GM19240 (cell line): ENCODE data around the gene CZIB.
"Not testable (repeated sequence)": the region's sequence is repeated elsewhere in the genome, so short reads cannot be mapped to it uniquely, and the experiment has no call there.

ENCODE experiments used
- DNase-seq: peaks from one replicate; pipeline ENCODE4 v3.0.0; 2011; ENCODE audit warnings: low spot score; ENCODE audit not compliant: insufficient read length

CZIB gene

GRCh38 chr1:53238197-53239155, 18.0 kb upstream of the CZIB start, which contains the start of gene MAGOH:
TSS of gene MAGOH (minus strand) at chr1:53238518. CDS start at chr1:53238448, 70 bp downstream.
- peak; percentile 89 for DNase-seq

- no peak for DNase-seq
Measured at GRCh38 chr1:53237638-53238037, 17.2 kb upstream of the CZIB start.

GRCh38 chr1:53220962-53221286, 490 bp upstream of the CZIB start:
- no peak for DNase-seq

GRCh38 chr1:53219711-53220110, 723 bp downstream of the CZIB start:
- no peak for DNase-seq

GRCh38 chr1:53218201-53218600, 2.2 kb downstream of the CZIB start:
- DNase-seq = no peak

GRCh38 chr1:53214376-53214940, 6.0 kb downstream of the CZIB start:
- no peak for DNase-seq

- DNase-seq = no peak
Measured at GRCh38 chr1:53210954-53211353, 9.5 kb downstream of the CZIB start.

GRCh38 chr1:53210352-53210751, 10.1 kb downstream of the CZIB start:
- DNase-seq = no peak

- DNase-seq = no peak
Measured at GRCh38 chr1:53207726-53208125, 12.7 kb downstream of the CZIB start.

GRCh38 chr1:53206735-53207379, 13.6 kb downstream of the CZIB start:
- DNase-seq = no peak

GRCh38 chr1:53206083-53206685, 14.2 kb downstream of the CZIB start:
- DNase-seq = not testable (repeated sequence)

GRCh38 chr1:53205496-53205895, 14.9 kb downstream of the CZIB start:
- DNase-seq = not testable (repeated sequence)

GRCh38 chr1:53203466-53203865, 17.0 kb downstream of the CZIB start:
- DNase-seq = no peak

GRCh38 chr1:53198241-53198651, 22.2 kb downstream of the CZIB start:
- DNase-seq = no peak

GRCh38 chr1:53197291-53198200, 22.9 kb downstream of the CZIB start:
- DNase-seq = no peak

GRCh38 chr1:53196485-53197290, 23.7 kb downstream of the CZIB start, which contains the start of gene CPT2:
TSS of gene CPT2 (plus strand) at chr1:53196824. CDS start at chr1:53196944, 120 bp downstream.
- peak; percentile 95 for DNase-seq

- DNase-seq = no peak
Measured at GRCh38 chr1:53196017-53196484, 24.4 kb downstream of the CZIB start.

- DNase-seq = no peak
Measured at GRCh38 chr1:53195246-53196016, 25.0 kb downstream of the CZIB start.

- no peak for DNase-seq
Measured at GRCh38 chr1:53190210-53190611, 30.2 kb downstream of the CZIB start.
